ENCODE measurements around the gene CBX5.
A peak's percentile ranks its signal among the peaks of the same experiment; 100 is the strongest.
"Not testable (repeated sequence)": the region's sequence is repeated elsewhere in the genome, so short reads cannot be mapped to it uniquely, and the experiment has no call there.

CBX5 gene

GRCh38 chr12:54265364-54265812, 14.5 kb downstream of the CBX5 start:
- DNase-seq (ENCODE audit: low read depth) = no peak

- DNase-seq (ENCODE audit: low read depth) = no peak
Measured at GRCh38 chr12:54262403-54262925, 17.5 kb downstream of the CBX5 start.

GRCh38 chr12:54261815-54262402, 18.0 kb downstream of the CBX5 start:
- DNase-seq (ENCODE audit: low read depth) = no peak

GRCh38 chr12:54259194-54260011, 20.5 kb downstream of the CBX5 start:
- DNase-seq (ENCODE audit: low read depth) = no peak

- no peak for DNase-seq (ENCODE audit: low read depth)
Measured at GRCh38 chr12:54258201-54258681, 21.7 kb downstream of the CBX5 start.

- DNase-seq (ENCODE audit: low read depth) = no peak
Measured at GRCh38 chr12:54257332-54257731, 22.6 kb downstream of the CBX5 start.

GRCh38 chr12:54253240-54253639, 26.7 kb downstream of the CBX5 start:
- DNase-seq (ENCODE audit: low read depth) = no peak

- DNase-seq (ENCODE audit: low read depth) = no peak
Measured at GRCh38 chr12:54251667-54252284, 28.1 kb downstream of the CBX5 start.

GRCh38 chr12:54249489-54249888, 30.4 kb downstream of the CBX5 start:
- DNase-seq (ENCODE audit: low read depth) = no peak

- no peak for DNase-seq (ENCODE audit: low read depth)
Measured at GRCh38 chr12:54246011-54246641, 33.8 kb downstream of the CBX5 start.

GRCh38 chr12:54240971-54241588, 38.8 kb downstream of the CBX5 start:
- no peak for DNase-seq (ENCODE audit: low read depth)

GRCh38 chr12:54240129-54240528, 39.8 kb downstream of the CBX5 start:
- DNase-seq (ENCODE audit: low read depth) = no peak

- DNase-seq (ENCODE audit: low read depth) = no peak
Measured at GRCh38 chr12:54239620-54240019, 40.3 kb downstream of the CBX5 start.

GRCh38 chr12:54238531-54238930, 41.4 kb downstream of the CBX5 start:
- DNase-seq (ENCODE audit: low read depth) = no peak

GRCh38 chr12:54232790-54233189, 47.1 kb downstream of the CBX5 start:
- DNase-seq (ENCODE audit: low read depth) = no peak

- not testable (repeated sequence) for DNase-seq (ENCODE audit: low read depth)
Measured at GRCh38 chr12:54231269-54231668, 48.7 kb downstream of the CBX5 start.

GRCh38 chr12:54230555-54230954, 49.4 kb downstream of the CBX5 start:
- DNase-seq (ENCODE audit: low read depth) = no peak

- DNase-seq (ENCODE audit: low read depth) = peak; percentile 96
Measured at GRCh38 chr12:54229624-54230212, 50.2 kb downstream of the CBX5 start.

GRCh38 chr12:54228471-54228870, 51.5 kb downstream of the CBX5 start:
- no peak for DNase-seq (ENCODE audit: low read depth)

GRCh38 chr12:54227927-54228326, 52.0 kb downstream of the CBX5 start:
- not testable (repeated sequence) for DNase-seq (ENCODE audit: low read depth)

GRCh38 chr12:54227376-54227775, 52.5 kb downstream of the CBX5 start:
- DNase-seq (ENCODE audit: low read depth) = no peak
